Stimulated activated CD8-positive, alpha-beta memory T cell treated with anti-CD3 and anti-CD28 coated beads, Interleukin-12 subunit alpha, Interleukin-12 subunit beta, amount 100 ng/mL, for 4 hours (primary cell): ENCODE results near the gene TRAT1.

Source experiments
- DNase-seq: peaks from one replicate; pipeline ENCODE4 v3.0.0-alpha.2; 2020; ENCODE audit warnings: low read depth

TRAT1 gene

GRCh38 chr3:108861401-108861800 lies 38.8 kb downstream of the TRAT1 start:
- DNase-seq = no peak

GRCh38 chr3:108862865-108863798 lies 40.5 kb downstream of the TRAT1 start:
- DNase-seq = no peak

GRCh38 chr3:108863799-108864135 lies 41.2 kb downstream of the TRAT1 start:
- no peak for DNase-seq

GRCh38 chr3:108877901-108878300 lies 55.3 kb downstream of the TRAT1 start:
- no peak for DNase-seq

- DNase-seq = no peak
Observed at GRCh38 chr3:108879915-108880314, 57.3 kb downstream of the TRAT1 start.

- no peak for DNase-seq
Observed at GRCh38 chr3:108882762-108883161, 60.2 kb downstream of the TRAT1 start.

- DNase-seq = no peak
Observed at GRCh38 chr3:108883373-108883772, 60.8 kb downstream of the TRAT1 start.

GRCh38 chr3:108887121-108887520 lies 64.5 kb downstream of the TRAT1 start:
- no peak for DNase-seq

GRCh38 chr3:108887777-108888176 lies 65.2 kb downstream of the TRAT1 start:
- no peak for DNase-seq

GRCh38 chr3:108891833-108892232 lies 69.2 kb downstream of the TRAT1 start:
- DNase-seq = no peak

GRCh38 chr3:108894981-108895380 lies 72.4 kb downstream of the TRAT1 start:
- DNase-seq = no peak

- no peak for DNase-seq
Observed at GRCh38 chr3:108897883-108898282, 75.3 kb downstream of the TRAT1 start.

GRCh38 chr3:108899530-108899929 lies 76.9 kb downstream of the TRAT1 start:
- no peak for DNase-seq
